Stimulated activated CD4-positive, alpha-beta T cell treated with anti-CD3 and anti-CD28 coated beads, Interleukin-1b, Interleukin-23, amount 100 ng/mL, for 24 hours (primary cell): ENCODE data around the gene DVL1.

ENCODE experiments used
- DNase-seq, 4 experiments: peaks; one replicate each; pipeline ENCODE4 v3.0.0-alpha.2; 2020; ENCODE audit warnings: low read depth in 4 of 4, low spot score in 1 of 4

Gene DVL1

DNA sequence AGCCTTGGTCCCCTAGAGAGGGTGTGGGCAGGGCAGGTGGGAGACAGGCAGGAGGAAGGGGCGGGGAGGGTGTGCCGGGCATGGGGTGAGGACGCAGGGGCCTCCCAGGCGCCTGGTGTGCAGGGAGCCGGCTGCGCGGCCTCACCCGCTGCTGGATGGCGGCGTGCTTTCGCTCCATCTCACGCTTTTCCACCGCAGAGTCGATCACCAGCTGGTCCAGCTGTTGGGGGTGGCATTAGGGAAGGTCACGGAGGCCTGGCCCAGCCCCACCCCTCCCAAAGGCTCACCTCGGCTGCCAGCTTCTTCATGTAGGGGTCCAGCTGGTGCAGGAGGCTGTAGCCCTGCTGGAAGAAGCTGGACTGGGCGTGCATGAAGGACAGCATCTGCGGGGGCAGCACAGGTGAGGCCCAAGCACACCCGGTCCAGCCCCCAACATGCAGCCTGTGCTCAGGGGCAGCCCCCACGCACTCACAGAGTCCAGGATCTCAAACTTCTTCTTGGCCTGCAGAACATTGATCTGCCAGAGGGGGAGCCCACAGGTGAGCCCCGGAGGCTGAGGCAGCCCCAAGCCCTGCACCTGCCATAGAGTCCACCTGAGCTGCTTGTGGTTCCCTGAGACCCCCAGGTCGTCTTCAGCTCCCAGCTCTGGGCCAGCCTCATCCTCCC lies 49.4 kb downstream of the DVL1 start:
- no peak for DNase-seq

DNA sequence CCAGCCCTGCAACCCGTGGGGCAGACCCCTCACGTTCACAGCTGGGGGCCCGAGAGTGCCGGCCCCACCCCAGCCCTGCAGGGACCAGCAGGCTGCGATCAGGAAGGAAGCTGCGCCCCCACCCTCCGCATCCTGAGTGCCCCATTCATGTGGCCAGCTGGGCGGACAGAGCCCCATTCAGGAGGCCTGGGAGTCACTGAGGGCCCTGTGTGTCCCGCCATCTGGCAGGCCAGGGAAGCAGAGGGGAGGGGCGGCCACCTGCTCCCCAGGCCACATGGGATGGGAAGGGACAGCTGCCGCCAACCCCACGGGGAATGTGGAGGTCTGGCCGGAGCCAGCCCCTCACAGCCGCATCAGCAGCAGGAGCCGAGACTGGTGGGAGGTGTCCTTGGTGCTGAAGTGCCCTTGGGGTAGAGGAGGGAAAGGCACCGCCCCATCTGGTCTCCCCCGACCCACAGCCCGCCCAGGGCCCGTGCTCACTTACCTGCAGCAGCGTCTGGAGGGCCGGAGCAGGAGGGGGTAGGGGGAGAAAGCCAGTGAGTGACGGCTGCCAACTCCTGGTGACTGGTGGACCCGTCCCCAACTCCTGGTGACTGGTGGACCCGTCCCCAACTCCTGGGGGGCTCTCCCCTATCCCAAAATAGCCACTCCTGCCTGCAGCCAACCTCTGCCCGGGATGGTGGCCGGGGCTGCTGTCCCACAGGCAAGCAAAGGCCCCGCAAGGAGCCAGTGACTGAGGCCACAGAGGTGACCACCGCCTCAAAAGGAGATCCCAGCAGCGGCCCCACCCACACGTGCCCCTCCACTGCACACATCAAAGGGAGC lies 50.1 kb downstream of the DVL1 start:
- no peak for DNase-seq

DNA sequence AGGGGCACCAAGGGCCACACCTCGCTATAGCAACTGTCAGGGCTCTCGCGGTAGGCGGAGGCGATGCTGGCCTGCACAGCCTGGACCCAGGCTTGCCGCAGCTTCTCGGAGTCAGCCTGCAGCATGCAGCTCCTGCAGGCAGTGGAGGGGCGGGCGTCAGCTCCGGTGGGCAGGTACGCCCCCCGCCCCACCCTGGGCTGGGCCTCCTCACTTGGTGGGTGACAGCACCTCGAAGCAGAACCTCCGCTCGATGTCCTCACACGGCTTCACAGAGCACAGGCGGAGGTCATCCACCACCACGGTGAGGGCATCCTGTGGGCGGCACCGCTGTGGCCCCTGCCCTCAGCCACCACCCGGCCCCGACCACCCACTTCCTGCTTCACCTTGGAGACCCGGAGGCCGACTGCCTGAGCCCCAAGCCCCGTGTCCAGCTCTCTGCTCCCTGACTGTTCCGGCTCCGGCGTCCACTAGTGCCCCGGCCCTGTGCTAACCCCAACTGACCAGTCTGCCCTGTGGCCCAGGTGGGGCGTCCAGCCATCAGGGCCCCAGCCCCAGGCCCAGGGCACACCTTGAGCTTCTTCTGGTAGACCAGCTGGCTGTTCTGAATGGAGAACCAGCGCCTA lies 51.3 kb downstream of the DVL1 start:
- DNase-seq = no peak

DNA sequence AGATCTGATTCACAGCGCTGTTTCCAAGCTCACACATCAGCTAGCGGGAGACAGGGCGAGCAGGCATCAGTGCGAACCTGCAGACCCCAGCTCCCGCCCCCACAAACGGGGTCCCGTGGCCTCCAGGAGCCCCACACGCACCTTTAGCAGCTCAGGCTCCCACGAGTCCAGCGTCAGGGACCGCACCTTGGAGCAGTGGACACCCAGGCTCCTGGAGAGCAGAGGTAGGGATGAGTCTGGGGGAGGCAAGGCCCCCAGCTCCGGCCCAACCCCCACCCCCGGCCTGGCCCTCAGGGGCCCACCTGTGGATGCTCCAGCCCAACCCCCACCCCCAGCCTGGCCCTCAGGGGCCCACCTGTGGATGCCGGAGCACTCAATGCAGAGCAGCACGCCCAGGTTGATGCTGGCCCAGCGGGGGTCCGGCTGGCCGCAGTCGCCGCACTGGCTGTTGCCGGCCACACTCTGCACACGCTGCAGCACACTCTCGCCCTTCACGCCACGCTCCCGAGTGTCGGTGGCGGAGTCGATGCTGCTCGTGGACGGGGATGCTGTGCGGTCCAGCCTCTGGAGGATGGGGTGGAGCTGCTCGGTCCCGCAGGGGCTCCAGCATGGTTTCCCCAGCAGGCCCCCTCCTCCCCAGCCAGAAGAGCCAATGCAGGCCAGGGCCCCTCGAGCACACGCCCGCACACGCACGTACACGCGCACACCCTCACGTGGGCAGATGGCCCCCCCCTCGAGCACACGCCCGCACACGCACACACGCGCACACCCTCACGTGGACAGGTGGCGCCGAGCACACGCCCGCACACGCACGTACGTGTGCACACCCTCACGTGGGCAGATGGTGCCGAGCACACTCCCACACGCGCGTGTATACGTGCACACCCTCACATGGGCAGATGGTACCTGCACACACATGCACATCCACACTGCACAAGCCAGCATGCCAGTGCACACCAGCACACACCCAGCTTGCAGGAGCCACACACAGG lies 52.9 kb downstream of the DVL1 start:
- no peak for DNase-seq

DNA sequence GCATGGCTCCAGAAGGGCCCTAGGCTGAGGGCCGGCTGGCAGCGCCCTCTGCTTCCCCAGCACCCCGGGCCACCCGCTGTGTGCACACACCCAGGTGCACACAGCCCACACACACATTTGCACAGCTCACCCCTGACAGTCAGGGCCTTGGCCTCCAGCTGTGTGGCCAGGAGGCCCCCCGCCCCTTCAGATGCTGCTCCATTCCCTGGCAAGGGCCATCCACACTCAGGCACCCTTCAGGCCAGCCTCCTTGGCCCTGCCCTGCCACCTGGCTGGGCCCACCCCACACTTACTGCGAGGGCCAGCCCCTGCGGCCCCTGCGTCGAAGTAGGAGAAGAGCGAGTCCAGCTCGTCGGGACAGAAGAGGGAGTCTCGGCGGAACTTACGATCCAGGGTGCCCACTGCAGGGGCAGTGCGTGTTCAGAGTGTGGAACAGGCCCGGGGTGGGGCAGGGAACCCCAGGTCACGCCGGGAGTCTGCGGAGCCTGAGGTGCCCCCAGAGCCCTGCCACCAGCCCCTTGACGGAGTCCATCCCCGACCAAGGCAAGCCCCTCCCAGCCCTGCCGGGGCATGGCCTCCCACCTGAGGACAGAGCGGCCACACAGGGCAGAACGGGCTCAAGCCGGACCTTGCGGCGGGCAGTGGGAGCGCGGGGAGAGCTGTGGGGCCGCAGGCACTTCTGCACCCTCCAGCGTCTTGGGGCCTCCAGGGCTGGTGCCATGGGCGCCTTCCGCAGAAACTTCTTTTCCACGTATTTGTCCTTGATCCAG lies 53.9 kb downstream of the DVL1 start:
- no peak for DNase-seq

DNA sequence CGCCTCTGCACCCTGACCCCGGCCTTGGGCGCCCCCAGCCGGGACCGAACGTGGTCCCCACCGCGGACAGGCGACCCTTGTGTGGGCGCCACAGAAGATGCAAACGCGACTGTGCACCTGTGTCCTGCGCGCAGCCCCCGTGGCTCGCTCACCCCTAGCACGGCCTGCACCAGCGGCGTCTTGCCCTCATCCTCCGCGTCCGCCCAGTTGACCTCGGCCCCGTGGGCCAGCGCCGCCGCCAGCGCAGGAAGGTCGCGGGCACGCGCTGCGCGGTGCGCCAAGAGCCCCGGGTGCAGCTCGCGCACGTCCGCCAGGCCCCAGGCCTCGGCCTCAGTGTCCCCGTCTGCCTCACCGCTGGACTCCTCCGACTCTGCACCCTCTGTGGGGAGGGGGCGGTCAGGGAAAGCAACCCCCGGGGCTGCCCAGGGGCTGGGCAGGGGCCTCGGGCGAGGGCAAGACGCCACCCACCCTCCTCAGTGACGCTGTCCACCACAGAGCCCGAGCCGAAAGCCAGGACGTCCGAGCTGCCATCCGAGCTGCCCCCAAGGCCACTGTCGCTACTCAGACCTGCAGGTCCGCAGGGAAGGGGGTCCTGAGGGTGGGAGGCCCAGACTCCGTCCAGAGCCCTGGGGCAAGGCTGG lies 54.8 kb downstream of the DVL1 start:
- DNase-seq = no peak

DNA sequence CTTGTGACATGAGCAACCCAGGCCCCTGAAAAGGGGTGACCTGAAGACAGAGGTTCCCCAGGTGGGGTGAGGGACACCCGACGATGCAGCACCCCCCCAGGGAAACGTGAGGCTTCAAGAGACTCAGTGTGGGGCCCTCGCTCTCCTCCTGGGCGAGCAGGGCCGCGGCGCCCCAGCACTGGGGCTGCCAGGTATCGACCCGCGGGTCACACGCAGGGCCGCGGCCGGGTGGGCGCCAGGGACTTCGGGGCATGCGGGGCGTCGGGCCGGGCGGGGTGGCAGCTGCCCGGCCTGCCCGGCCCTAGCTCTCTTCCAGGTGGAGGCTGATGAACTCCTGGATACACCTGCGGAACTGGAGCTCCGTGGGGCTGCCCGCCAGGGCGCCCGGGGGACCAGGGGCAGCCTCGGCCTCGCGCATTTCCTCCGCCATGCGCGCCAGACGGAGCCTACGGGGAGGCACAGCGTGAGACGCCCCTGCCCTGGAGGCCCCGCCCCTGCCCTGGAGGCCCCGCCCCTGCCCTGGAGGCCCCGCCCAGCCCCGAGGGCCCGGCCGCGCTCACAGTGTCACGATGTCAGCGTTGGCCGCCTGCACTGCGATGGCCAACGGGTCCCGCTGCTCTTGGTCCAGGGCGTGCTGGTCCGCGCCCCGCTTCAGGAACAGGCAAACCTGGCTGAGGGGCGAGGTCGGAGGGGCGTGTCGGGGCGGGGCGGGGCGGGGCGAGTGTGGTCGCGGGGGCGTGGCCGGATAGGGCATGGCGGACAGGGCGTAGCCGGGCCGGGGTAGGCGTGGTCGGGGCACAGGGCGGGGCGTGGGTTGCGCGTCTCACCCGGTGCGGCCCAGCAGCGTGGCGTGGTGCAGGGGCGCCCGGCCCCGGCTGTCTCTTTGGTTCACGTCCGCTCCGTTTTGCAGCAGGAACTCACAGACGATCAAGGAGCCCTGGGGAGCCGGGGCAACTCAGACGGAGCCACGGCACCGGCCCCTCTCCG lies 55.7 kb downstream of the DVL1 start:
- no peak for DNase-seq

DNA sequence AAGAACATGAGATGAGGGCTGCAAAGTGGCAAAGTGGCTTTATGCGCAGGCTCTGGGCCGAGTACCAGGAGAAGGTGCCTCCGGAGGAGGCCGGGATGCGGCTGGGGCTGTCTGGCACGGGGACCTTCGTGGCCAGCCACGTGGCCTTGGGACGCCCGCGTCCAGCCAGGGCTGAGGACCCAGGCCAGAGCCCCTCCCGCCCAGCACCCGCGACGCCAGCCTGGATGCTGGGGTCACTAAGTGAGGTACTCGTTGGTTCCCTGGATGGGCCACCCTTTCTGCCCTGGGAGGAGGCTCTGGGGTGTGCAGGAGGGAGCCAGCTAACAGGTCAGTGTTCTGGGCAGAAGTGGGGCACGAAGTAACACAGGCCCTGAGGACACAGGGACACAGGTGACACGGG lies 56.4 kb downstream of the DVL1 start:
- DNase-seq = no peak

DNA sequence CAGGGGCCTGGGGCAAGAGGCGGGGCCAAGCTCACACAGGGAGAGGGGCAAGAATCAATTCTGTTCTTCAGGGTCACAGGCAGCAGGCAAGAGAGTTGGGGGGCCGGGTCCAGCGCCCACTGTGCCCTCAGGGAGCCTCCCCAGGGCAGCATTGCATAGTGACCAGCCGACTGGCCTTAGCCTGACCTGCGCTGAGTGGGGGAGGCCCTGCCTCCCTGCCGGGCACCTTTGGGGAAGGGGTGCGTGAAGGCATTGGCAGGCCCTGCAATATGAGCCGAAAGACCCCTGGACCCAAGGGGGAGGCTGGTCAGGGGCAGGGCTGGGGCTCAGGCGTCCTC lies 56.8 kb downstream of the DVL1 start:
- no peak for DNase-seq

DNA sequence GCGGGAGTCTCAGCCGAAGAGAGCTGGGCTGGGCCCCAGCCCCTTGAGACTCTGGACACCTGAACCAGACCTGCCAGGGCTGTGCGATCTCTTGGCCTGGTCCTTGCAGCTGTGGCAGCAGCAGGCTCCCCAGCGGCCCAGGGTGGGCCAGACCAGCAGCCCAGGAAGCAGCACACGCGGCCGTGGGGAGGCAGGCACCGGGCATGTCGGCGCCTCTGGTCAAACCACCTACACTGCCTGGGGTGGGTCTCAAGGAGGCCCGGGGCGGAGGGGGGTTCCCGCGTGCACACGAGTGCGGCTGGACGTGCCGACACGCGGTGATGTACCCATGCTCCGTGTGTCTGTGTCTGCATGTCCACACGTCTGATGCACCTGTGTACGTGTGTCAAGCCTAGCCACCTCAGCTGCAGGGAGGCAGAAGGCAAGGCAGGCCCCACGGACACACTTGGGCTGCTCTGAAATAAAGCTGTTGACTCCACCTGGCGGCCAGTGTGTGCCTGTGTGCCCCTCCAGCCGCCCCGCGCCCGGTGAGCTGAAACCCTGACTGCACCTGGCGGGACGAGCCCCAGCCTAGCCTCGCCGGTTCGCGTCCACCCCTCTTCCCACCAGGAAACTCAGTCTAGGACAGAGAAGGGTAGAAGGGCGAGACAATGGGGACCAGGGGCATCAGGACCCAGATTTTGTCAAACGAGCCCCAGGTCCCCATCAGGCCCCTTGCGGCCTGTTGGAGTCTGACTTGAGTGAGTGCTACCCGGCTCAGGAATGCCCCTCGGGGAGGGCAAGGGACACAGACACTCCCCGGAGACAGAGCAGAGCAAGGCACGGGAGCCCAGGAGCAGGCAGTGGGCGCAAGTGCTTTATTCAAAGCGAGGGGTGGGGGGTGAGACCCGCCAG lies 57.4 kb downstream of the DVL1 start:
- DNase-seq = peak in 3 of 4 experiments; percentile 37 to 53 (median 43)

DNA sequence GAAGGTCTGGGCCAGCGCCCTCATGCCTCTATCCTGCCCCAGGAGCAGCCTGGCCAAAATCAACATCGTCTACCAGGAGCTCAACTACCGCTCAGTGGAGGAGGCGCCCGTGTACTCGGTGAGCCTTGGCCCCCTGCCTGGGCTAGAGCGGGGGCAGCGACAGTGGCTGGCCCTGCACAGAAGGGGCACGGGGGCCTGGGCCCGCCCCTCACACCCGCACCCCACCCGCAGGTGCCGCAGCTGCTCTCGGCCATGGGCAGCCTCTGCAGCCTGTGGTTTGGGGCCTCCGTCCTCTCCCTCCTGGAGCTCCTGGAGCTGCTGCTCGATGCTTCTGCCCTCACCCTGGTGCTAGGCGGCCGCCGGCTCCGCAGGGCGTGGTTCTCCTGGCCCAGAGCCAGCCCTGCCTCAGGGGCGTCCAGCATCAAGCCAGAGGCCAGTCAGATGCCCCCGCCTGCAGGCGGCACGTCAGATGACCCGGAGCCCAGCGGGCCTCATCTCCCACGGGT lies 58.1 kb downstream of the DVL1 start:
- DNase-seq = no peak

DNA sequence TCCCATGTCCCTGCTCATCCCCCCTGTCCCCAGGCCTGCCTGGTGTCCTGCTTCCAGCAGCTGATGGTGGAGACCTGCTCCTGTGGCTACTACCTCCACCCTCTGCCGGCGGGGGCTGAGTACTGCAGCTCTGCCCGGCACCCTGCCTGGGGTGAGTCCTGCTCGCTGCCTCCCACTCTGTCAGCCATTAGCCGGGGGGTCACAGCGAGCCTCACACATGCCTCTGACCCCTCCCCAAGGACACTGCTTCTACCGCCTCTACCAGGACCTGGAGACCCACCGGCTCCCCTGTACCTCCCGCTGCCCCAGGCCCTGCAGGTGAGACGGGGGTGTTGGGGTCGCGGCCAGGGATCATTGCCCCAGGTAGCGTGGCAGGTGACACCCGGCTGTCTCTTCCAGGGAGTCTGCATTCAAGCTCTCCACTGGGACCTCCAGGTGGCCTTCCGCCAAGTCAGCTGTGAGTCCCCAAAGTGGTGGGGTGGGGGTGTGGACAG lies 58.9 kb downstream of the DVL1 start:
- DNase-seq = peak in 3 of 4 experiments; percentile 39 to 60 (median 47)

DNA sequence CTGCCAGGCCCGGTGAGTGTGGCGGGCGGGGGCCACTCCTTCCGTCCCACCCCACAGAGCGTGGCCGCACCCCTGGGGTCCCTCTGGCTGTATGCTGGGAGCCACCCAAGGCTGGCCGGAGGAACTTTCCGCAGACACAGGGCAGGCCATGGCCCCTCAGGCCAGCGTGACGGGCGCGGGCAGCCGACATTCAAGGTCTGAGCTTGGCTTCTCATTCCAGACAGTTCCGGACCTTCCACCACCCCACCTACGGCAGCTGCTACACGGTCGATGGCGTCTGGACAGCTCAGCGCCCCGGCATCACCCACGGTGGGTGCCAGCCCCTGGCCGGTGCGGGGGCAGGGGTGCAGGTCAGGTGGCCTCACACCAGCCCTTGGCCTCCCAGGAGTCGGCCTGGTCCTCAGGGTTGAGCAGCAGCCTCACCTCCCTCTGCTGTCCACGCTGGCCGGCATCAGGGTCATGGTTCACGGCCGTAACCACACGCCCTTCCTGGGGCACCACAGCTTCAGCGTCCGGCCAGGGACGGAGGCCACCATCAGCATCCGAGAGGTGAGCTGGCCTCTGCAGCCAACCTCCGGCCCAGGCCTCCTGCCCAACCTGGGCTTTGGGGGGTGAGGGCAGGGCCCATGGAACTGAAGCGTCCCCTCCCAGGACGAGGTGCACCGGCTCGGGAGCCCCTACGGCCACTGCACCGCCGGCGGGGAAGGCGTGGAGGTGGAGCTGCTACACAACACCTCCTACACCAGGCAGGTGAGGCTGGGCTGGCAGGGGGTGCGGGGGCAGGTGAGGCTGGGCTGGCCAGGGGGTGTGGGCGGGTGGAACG lies 61.7 kb downstream of the DVL1 start:
- no peak for DNase-seq

DNA sequence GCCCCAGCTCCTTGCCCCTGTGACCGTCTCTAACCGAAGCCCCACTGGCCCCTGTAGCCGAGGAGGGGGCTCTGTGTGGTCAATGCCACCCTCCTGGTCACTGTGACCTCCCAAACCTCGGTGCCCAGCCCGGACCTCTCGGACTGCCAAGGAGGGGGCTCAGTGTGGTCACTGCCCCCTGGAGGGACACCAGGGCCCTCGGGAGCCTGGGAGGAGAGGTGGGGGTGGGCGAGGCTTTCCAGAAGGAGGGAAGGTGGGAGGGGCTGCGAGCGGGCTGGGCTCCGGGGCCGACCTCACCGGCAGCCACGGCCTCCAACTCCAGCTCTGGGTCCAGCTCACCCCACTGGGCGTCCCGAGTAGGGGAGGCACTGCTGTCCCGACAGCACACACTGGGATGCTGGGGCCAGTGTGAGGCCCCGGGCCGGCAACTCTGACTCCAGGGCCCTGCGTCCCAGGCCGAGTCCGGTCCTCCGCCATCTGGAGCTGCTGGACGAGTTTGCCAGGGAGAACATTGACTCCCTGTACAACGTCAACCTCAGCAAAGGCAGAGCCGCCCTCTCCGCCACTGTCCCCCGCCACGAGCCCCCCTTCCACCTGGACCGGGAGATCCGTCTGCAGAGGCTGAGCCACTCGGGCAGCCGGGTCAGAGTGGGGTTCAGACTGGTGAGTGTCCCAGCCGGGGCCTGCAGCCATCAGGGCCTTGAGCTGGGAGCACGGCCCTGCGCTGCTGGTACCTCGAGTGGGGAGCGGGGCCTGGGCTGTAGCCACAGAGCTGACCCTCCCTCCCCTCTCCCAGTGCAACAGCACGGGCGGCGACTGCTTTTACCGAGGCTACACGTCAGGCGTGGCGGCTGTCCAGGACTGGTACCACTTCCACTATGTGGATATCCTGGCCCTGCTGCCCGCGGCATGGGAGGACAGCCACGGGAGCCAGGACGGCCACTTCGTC lies 62.6 kb downstream of the DVL1 start:
- DNase-seq = no peak

DNA sequence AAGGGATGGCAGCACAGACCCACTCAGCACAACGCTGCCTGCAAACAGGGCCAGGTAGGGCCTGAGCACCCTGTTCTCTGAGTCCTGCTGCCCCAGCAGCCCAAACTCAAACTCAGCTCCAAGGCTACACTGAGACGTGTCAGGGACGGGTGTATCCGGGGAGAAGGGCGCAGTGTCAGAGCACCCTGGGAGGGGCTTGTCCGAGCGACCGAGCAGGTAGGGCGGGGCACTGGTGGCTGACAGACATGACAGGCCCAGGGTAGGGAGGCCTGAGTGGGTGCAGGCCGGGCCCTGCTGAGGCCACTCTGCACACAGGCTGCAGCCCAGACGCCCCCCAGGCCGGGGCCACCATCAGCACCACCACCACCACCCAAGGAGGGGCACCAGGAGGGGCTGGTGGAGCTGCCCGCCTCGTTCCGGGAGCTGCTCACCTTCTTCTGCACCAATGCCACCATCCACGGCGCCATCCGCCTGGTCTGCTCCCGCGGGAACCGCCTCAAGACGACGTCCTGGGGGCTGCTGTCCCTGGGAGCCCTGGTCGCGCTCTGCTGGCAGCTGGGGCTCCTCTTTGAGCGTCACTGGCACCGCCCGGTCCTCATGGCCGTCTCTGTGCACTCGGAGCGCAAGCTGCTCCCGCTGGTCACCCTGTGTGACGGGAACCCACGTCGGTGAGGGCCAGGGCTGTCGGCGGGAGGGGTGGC lies 63.5 kb downstream of the DVL1 start:
- no peak for DNase-seq
